GM21737 (cell line): ENCODE measurements around the gene PHC2.

Experiments used
- ATAC-seq: cut with Tn5 transposase; IDR thresholded peaks from one replicate; pipeline ENCODE4 v1.9.1; 2021; ENCODE audit warnings: mild to moderate bottlenecking, moderate library complexity; ENCODE audit not compliant: unreplicated experiment

The PHC2 gene

GRCh38 chr1:33392639-33393038 is 38.3 kb downstream of the PHC2 start:
- no peak for ATAC-seq

GRCh38 chr1:33392206-33392605 is 38.7 kb downstream of the PHC2 start:
- ATAC-seq: no peak

- ATAC-seq: no peak
Measured at GRCh38 chr1:33391343-33392078, 39.4 kb downstream of the PHC2 start.

- ATAC-seq: no peak
Measured at GRCh38 chr1:33390542-33390941, 40.4 kb downstream of the PHC2 start.

- no peak for ATAC-seq
Measured at GRCh38 chr1:33388805-33389771, 41.8 kb downstream of the PHC2 start.

- ATAC-seq: no peak
Measured at GRCh38 chr1:33387625-33388024, 43.3 kb downstream of the PHC2 start.

- no peak for ATAC-seq
Measured at GRCh38 chr1:33385251-33385650, 45.6 kb downstream of the PHC2 start.

GRCh38 chr1:33384040-33384812 is 46.7 kb downstream of the PHC2 start:
- ATAC-seq: no peak

GRCh38 chr1:33383489-33383888 is 47.4 kb downstream of the PHC2 start:
- ATAC-seq: no peak

- no peak for ATAC-seq
Measured at GRCh38 chr1:33382661-33383415, 48.1 kb downstream of the PHC2 start.

GRCh38 chr1:33381977-33382376 is 48.9 kb downstream of the PHC2 start:
- no peak for ATAC-seq

- no peak for ATAC-seq
Measured at GRCh38 chr1:33380811-33381210, 50.1 kb downstream of the PHC2 start.

GRCh38 chr1:33379631-33380354 is 51.1 kb downstream of the PHC2 start:
- ATAC-seq: no peak

- no peak for ATAC-seq
Measured at GRCh38 chr1:33378976-33379375, 51.9 kb downstream of the PHC2 start.

GRCh38 chr1:33378524-33378923 is 52.4 kb downstream of the PHC2 start:
- ATAC-seq: no peak

GRCh38 chr1:33377756-33378155 is 53.1 kb downstream of the PHC2 start:
- no peak for ATAC-seq

- no peak for ATAC-seq
Measured at GRCh38 chr1:33377013-33377412, 53.9 kb downstream of the PHC2 start.

- no peak for ATAC-seq
Measured at GRCh38 chr1:33375316-33375715, 55.6 kb downstream of the PHC2 start.

- ATAC-seq: no peak
Measured at GRCh38 chr1:33374336-33375105, 56.4 kb downstream of the PHC2 start.
